HepG2 (cell line): Measurements from ENCODE around the gene EIF3L. TPM values are rescaled to one million over a fixed set of nuclear protein-coding genes. Genes with fewer than 3 reads are reported as not detected.

Experiments used
- ASH2L ChIP-seq: fragments of 300-600, 200-600 bp; sonication (generic); IDR thresholded peaks from 2 replicates; pipeline ENCODE4 v1.7.0; 2017; ENCODE audit warnings: low read depth, mild to moderate bottlenecking, moderate library complexity, mixed read lengths, low read length; ENCODE audit not compliant: insufficient read length
- DMAP1 ChIP-seq: IDR thresholded peaks from 2 replicates; pipeline ENCODE4 v1.6.1; 2016
- GATAD1 ChIP-seq: IDR thresholded peaks from 2 replicates; pipeline ENCODE4 v1.6.1; 2016; ENCODE audit warnings: missing genetic modification reagents, missing compliant biosample characterization
- HOXD1 ChIP-seq: sonication (generic); formaldehyde crosslinking; IDR thresholded peaks from 2 replicates; pipeline ENCODE4 v1.5.0; 2020; ENCODE audit warnings: missing genetic modification reagents
- KDM3A ChIP-seq: IDR thresholded peaks from 2 replicates; pipeline ENCODE4 v1.6.1; 2018; ENCODE audit warnings: low read depth, missing compliant biosample characterization
- KLF15 ChIP-seq: sonication (generic); formaldehyde crosslinking; IDR thresholded peaks from 2 replicates; pipeline ENCODE4 v1.8.1; 2023; ENCODE audit warnings: borderline replicate concordance, mild to moderate bottlenecking, inconsistent platforms, missing genetic modification reagents, mixed read lengths
- MAX ChIP-seq: IDR thresholded peaks from 2 replicates; pipeline ENCODE4 v1.6.1; 2012; ENCODE audit warnings: inconsistent platforms
- MXD4 ChIP-seq: IDR thresholded peaks from 2 replicates; pipeline ENCODE4 v1.6.1; 2016; ENCODE audit warnings: mild to moderate bottlenecking, missing biosample characterization, missing genetic modification reagents
- PTBP1 ChIP-seq: fragments of 200-400 bp; formaldehyde crosslinking; IDR thresholded peaks from 2 replicates; pipeline ENCODE4 v1.6.1; 2018; ENCODE audit warnings: low read length, low read depth; ENCODE audit not compliant: poor library complexity, severe bottlenecking
- RXRA ChIP-seq: sonication (generic); formaldehyde crosslinking; IDR thresholded peaks from 2 replicates; pipeline ENCODE4 v1.5.1; 2020; ENCODE audit warnings: missing genetic modification reagents
- SMC3 ChIP-seq: IDR thresholded peaks from 2 replicates; pipeline ENCODE4 v1.6.1; 2011; ENCODE audit warnings: low read length, improper control_type of control experiment
- SOX5 ChIP-seq: IDR thresholded peaks from 2 replicates; pipeline ENCODE4 v1.6.1; 2016; ENCODE audit warnings: borderline replicate concordance
- ZBTB37 ChIP-seq: sonication (generic); formaldehyde crosslinking; IDR thresholded peaks from 2 replicates; pipeline ENCODE4 v1.4.0; 2020; ENCODE audit warnings: mild to moderate bottlenecking, missing genetic modification reagents
- ZNF253 ChIP-seq: sonication (generic); formaldehyde crosslinking; IDR thresholded peaks from 2 replicates; pipeline ENCODE4 v1.8.0; 2022; ENCODE audit warnings: mild to moderate bottlenecking, missing genetic modification reagents, borderline replicate concordance
- ZNF512 ChIP-seq: sonication (generic); formaldehyde crosslinking; IDR thresholded peaks from 2 replicates; pipeline ENCODE4 v1.4.0; 2020; ENCODE audit warnings: mild to moderate bottlenecking, missing genetic modification reagents
- ZNF703 ChIP-seq: sonication (generic); formaldehyde crosslinking; IDR thresholded peaks from 2 replicates; pipeline ENCODE4 v1.5.1; 2020; ENCODE audit warnings: missing genetic modification reagents, mild to moderate bottlenecking, moderate library complexity, borderline replicate concordance
- polyA plus RNA-seq, 8 experiments: library from polyadenylated mRNA; depleted of rRNA in 3 of 8; stranded (reverse) in 7 of 8; unstranded in 1 of 8; fragments of >200 nt; fragmentation: Illumina TruSeq in 4 of 8; extraction: Trizol in 4 of 8; gene quantifications; 2 replicates each; pipeline versions ENCODE4 v1.2.1 to v1.2.3, GENCODE V29; 2011 to 2016; ENCODE audit warnings: low read depth in 4 of 8, missing spikeins in 1 of 8, mixed read lengths in 1 of 8; ENCODE audit not compliant: insufficient read depth in 1 of 8
- total RNA-seq, 5 experiments: library from RNA; depleted of rRNA; stranded (reverse); fragments of >200 nt; fragmentation: Illumina TruSeq; extraction: Trizol; gene quantifications; 2 replicates each; pipeline ENCODE4 v1.2.3, GENCODE V29; 2016; ENCODE audit warnings: low read depth in 1 of 5
- TF ChIP-seq, protein P1 (sequence below): sonication (generic); formaldehyde crosslinking; IDR thresholded peaks from 2 replicates; pipeline ENCODE4 v1.8.1; 2023; ENCODE audit warnings: mild to moderate bottlenecking, missing genetic modification reagents

Gene EIF3L
- total and polyA plus RNA-seq, 2 of the 13 experiments (the other 11 are each of a cell fraction or from before 2014, with no cell fraction given): 514 to 793 TPM

DNA sequence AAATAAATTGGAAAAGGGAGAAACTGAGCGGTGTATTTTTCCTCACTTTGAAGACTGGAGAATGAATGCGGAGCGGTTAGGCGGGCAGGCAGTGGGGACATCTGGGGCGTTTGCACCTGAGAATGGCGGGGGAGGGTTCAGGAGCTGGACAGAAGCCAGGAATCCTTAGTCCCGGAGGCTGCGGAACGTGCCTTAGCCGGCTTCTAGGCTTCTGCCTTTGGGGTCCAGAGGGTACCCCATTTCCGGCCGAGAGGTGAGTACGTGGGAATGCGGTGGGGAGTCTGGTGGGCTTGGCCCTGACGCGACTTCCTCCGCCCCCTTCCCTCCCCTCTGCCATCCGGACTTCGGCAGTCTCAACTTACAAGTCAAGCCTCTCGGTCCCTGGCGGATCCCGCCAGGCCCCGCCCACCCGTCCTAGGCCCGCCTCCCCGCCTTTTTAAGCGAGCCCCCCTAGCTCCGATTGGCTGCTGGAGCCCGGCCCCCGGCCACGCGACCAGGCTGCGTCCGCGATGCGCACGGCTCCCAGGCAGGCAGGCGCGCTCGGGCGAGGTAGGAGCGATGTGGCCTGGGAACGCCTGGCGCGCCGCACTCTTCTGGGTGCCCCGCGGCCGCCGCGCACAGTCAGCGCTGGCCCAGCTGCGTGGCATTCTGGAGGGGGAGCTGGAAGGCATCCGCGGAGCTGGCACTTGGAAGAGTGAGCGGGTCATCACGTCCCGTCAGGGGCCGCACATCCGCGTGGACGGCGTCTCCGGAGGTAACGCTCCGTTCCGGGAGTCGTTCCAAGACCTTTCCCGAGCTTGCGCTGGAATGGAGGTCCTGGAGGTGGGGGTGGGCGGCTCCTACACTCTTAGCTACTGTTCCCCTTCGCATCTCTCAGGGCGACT is 41.6 kb upstream of the EIF3L start, which contains the start of gene GCAT (continued):
- TF ChIP-seq ZNF512 (peak; percentile 65; the same call in 1 of the 2 replicates), PTBP1 (peak; percentile 27), SMC3 (no peak), ZNF253 (no peak), ZBTB37 (no peak), ZNF703 (CRISPR knock-in tag) (no peak), KLF15 (CRISPR knock-in tag) (no peak), DMAP1 (CRISPR knock-in tag) (peak; percentile 36; the same call in 1 of the 2 replicates), HOXD1 (CRISPR knock-in tag) (peak; percentile 78), ASH2L (no peak), KDM3A (CRISPR knock-in tag) (no peak), GATAD1 (CRISPR knock-in tag) (peak; percentile 56; the same call in 1 of the 2 replicates), SOX5 (CRISPR knock-in tag) (no peak), MXD4 (CRISPR knock-in tag) (peak; percentile 88), RXRA (peak; percentile 51), MAX (peak; percentile 90)
- TF ChIP-seq, protein P1, sequence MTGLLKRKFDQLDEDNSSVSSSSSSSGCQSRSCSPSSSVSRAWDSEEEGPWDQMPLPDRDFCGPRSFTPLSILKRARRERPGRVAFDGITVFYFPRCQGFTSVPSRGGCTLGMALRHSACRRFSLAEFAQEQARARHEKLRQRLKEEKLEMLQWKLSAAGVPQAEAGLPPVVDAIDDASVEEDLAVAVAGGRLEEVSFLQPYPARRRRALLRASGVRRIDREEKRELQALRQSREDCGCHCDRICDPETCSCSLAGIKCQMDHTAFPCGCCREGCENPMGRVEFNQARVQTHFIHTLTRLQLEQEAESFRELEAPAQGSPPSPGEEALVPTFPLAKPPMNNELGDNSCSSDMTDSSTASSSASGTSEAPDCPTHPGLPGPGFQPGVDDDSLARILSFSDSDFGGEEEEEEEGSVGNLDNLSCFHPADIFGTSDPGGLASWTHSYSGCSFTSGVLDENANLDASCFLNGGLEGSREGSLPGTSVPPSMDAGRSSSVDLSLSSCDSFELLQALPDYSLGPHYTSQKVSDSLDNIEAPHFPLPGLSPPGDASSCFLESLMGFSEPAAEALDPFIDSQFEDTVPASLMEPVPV (CRISPR knock-in tag): peak; percentile 69; the same call in 1 of the 2 replicates
